ENCODE results near the gene FBXL7. TPM values are rescaled to one million over a fixed set of nuclear protein-coding genes. Genes with fewer than 3 reads are reported as not detected.

Gene FBXL7
- total and polyA plus RNA-seq, 2 donors (not counting 1 experiment from before 2014, with no cell fraction given), result not detected

- Histone ChIP-seq H3K9me3 (ENCODE audit: control extremely low read depth in 1 of 3, control insufficient read depth in 2 of 3, insufficient read depth in 1 of 3, low read length in 2 of 3) (no peaks in the 10 kb centered on the region), H3K4me3 (ENCODE audit: control extremely low read depth in 1 of 5, extremely low read depth in 1 of 5, insufficient read depth in 1 of 5, low read depth in 2 of 5, low read length in 4 of 5) (no peak overlapping the region), H3K4me1 (ENCODE audit: control insufficient read depth in 2 of 2, insufficient read depth in 2 of 2, low read length in 2 of 2) (no peaks in the 10 kb centered on the region), H3K27ac (ENCODE audit: low read length in 2 of 2) (no peak overlapping the region), H3K79me2 (ENCODE audit: control insufficient read depth, insufficient read depth, low read length) (no peaks in the 10 kb centered on the region), H3K9ac (ENCODE audit: low read length) (no peak overlapping the region), H4K20me1 (ENCODE audit: control insufficient read depth, insufficient read depth, low read length, poor library complexity, severe bottlenecking) (no peaks in the 10 kb centered on the region), H3K36me3 (replicated peaks in 1 of 2; ENCODE audit: control extremely low read depth in 1 of 2, control insufficient read depth in 1 of 2, extremely low read depth in 1 of 2, insufficient read depth in 2 of 2, low read length in 1 of 2) (no peaks in the 10 kb centered on the region), H2AFZ (ENCODE audit: insufficient read depth, low read depth, low read length, poor library complexity, severe bottlenecking) (no peak overlapping the region), H3K27me3 (replicated peaks in 1 of 4; ENCODE audit: control extremely low read depth in 1 of 4, control insufficient read depth in 3 of 4, insufficient read depth in 4 of 4, low read length in 3 of 4) (no peaks in the 10 kb centered on the region), H3K4me2 (replicated peaks; ENCODE audit: low read depth, low read length, poor library complexity, severe bottlenecking) (no peak overlapping the region)
- 100% methylated on average over 2 of the region's 4 CpGs for WGBS (ENCODE audit: insufficient coverage)
- Mint-ChIP-seq H3K27ac (no peak overlapping the region), H3K9me3 (ENCODE audit: insufficient read depth) (peaks cover 2% of the 10 kb centered on the region), H3K4me1 (no peaks in the 10 kb centered on the region), H3K27me3 (no peaks in the 10 kb centered on the region), H3K4me3 (no peak overlapping the region)
- ChIA-PET POLR2A (no interaction called here), CTCF (no interaction called here)
- DNase-seq (no peak), ATAC-seq (ENCODE audit: low read depth) (no peak)
- intact Hi-C loops (cut with micrococcal nuclease), result no loop called here
- TF ChIP-seq, protein P1, sequence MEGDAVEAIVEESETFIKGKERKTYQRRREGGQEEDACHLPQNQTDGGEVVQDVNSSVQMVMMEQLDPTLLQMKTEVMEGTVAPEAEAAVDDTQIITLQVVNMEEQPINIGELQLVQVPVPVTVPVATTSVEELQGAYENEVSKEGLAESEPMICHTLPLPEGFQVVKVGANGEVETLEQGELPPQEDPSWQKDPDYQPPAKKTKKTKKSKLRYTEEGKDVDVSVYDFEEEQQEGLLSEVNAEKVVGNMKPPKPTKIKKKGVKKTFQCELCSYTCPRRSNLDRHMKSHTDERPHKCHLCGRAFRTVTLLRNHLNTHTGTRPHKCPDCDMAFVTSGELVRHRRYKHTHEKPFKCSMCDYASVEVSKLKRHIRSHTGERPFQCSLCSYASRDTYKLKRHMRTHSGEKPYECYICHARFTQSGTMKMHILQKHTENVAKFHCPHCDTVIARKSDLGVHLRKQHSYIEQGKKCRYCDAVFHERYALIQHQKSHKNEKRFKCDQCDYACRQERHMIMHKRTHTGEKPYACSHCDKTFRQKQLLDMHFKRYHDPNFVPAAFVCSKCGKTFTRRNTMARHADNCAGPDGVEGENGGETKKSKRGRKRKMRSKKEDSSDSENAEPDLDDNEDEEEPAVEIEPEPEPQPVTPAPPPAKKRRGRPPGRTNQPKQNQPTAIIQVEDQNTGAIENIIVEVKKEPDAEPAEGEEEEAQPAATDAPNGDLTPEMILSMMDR (IDR thresholded peaks at IDR 0.05), result no peak
- no peak for TF ChIP-seq EZH2 (IDR thresholded peaks at IDR 0.05; ENCODE audit: borderline replicate concordance, insufficient read depth, low read depth, low read length, poor library complexity, severe bottlenecking)
Observed at GRCh38 chr5:15679161-15679560, 179.2 kb downstream of the FBXL7 start.

DNA sequence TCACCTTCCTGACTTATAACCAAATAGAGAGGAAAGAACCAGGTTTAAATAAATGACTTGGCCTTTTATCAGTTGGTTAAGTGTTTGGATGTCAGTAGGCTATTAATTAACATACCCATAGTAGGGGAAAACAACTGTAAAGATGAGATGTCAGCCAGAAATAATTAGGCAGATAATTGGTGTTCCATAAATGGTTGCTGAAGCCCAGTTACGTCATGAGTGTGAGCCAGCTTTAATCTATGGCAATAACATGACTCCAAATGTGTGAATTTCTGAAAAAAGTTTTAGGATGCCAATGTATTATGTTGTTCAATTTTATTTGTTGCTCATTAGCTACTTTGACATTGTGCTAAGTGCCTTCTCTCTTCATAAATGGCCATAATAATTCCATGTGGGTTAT is 180.5 kb downstream of the FBXL7 start:
- Histone ChIP-seq H3K4me1 (ENCODE audit: control insufficient read depth in 2 of 2, insufficient read depth in 2 of 2, low read length in 2 of 2) (no peaks in the 10 kb centered on the region), H3K27me3 (replicated peaks in 1 of 4; ENCODE audit: control extremely low read depth in 1 of 4, control insufficient read depth in 3 of 4, insufficient read depth in 4 of 4, low read length in 3 of 4) (no peaks in the 10 kb centered on the region), H3K4me2 (replicated peaks; ENCODE audit: low read depth, low read length, poor library complexity, severe bottlenecking) (no peak overlapping the region), H4K20me1 (ENCODE audit: control insufficient read depth, insufficient read depth, low read length, poor library complexity, severe bottlenecking) (no peaks in the 10 kb centered on the region), H3K9ac (ENCODE audit: low read length) (no peak overlapping the region), H3K4me3 (ENCODE audit: control extremely low read depth in 1 of 5, extremely low read depth in 1 of 5, insufficient read depth in 1 of 5, low read depth in 2 of 5, low read length in 4 of 5) (no peak overlapping the region), H3K27ac (ENCODE audit: low read length in 2 of 2) (no peak overlapping the region), H3K9me3 (ENCODE audit: control extremely low read depth in 1 of 3, control insufficient read depth in 2 of 3, insufficient read depth in 1 of 3, low read length in 2 of 3) (no peaks in the 10 kb centered on the region), H3K36me3 (replicated peaks in 1 of 2; ENCODE audit: control extremely low read depth in 1 of 2, control insufficient read depth in 1 of 2, extremely low read depth in 1 of 2, insufficient read depth in 2 of 2, low read length in 1 of 2) (no peaks in the 10 kb centered on the region), H2AFZ (ENCODE audit: insufficient read depth, low read depth, low read length, poor library complexity, severe bottlenecking) (no peak overlapping the region), H3K79me2 (ENCODE audit: control insufficient read depth, insufficient read depth, low read length) (no peaks in the 10 kb centered on the region)
- ATAC-seq (ENCODE audit: low read depth) (no peak), DNase-seq (no peak)
- ChIA-PET POLR2A (no interaction called here), CTCF (no interaction called here)
- Mint-ChIP-seq H3K9me3 (ENCODE audit: insufficient read depth) (peaks cover 2% of the 10 kb centered on the region), H3K4me1 (no peaks in the 10 kb centered on the region), H3K27me3 (no peaks in the 10 kb centered on the region), H3K4me3 (no peak overlapping the region), H3K27ac (no peak overlapping the region)
- no CpG with 5 or more reads among the region's 1 CpG for WGBS (ENCODE audit: insufficient coverage)
- intact Hi-C loops (cut with micrococcal nuclease), result no loop called here
- TF ChIP-seq, protein P1 (IDR thresholded peaks at IDR 0.05), result no peak
- TF ChIP-seq EZH2 (IDR thresholded peaks at IDR 0.05; ENCODE audit: borderline replicate concordance, insufficient read depth, low read depth, low read length, poor library complexity, severe bottlenecking), result no peak

All from B cell (primary cell).